NB4 (cell line): ENCODE data around the gene BCS1L.
"Not testable (repeated sequence)": the region's sequence is repeated elsewhere in the genome, so short reads cannot be mapped to it uniquely, and the experiment has no call there.

Experiments
- DNase-seq: peaks from one replicate; pipeline ENCODE4 v3.0.0; 2010; ENCODE audit warnings: low read depth
- H3K4me3 ChIP-seq: one replicate; pipeline ENCODE4 v1.5.1; 2011; ENCODE audit warnings: mild to moderate bottlenecking, low read depth, low read length, moderate library complexity
- CTCF ChIP-seq: IDR thresholded peaks from one replicate; pipeline ENCODE4 v1.5.1; 2012; ENCODE audit warnings: low read depth, low read length
- MYC ChIP-seq: IDR thresholded peaks from 2 replicates; pipeline ENCODE4 v1.6.1; 2011; ENCODE audit warnings: low read depth, low read length
- POLR2A ChIP-seq: IDR thresholded peaks from 2 replicates; pipeline ENCODE4 v1.6.1; 2011; ENCODE audit warnings: mild to moderate bottlenecking; ENCODE audit not compliant: insufficient read length; ENCODE audit errors: extremely low read depth
- TF ChIP-seq, protein P1 (sequence below): IDR thresholded peaks from 2 replicates; pipeline ENCODE4 v1.6.1; 2011; ENCODE audit warnings: low read depth, low read length

The BCS1L gene

GRCh38 chr2:218680061-218680460, 20.6 kb downstream of the BCS1L start:
- H3K4me3 ChIP-seq, result no peak overlapping the region
- no peak for DNase-seq
- TF ChIP-seq POLR2A (no peak), MYC (no peak), CTCF (no peak)
- TF ChIP-seq, protein P1, sequence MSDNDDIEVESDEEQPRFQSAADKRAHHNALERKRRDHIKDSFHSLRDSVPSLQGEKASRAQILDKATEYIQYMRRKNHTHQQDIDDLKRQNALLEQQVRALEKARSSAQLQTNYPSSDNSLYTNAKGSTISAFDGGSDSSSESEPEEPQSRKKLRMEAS, result no peak

- DNase-seq, result peak; percentile 81
Measured at GRCh38 chr2:218687400-218688060, 28.0 kb downstream of the BCS1L start.

GRCh38 chr2:218691234-218691633, 31.8 kb downstream of the BCS1L start:
- DNase-seq, result no peak
- no peak overlapping the region for H3K4me3 ChIP-seq
- TF ChIP-seq MYC (no peak), CTCF (no peak), POLR2A (no peak)
- TF ChIP-seq, protein P1, result no peak

More at GRCh38 chr2:218687400-218688060, 28.0 kb downstream of the BCS1L start:
- peak; percentile 95 for TF ChIP-seq CTCF
- TF ChIP-seq, protein P1, result 0 out of 2 replicates have a peak, but pooled peaks have one; percentile 4
- H3K4me3 ChIP-seq, result not testable (repeated sequence)

GRCh38 chr2:218694405-218695145, 35.1 kb downstream of the BCS1L start:
- DNase-seq, result no peak
- TF ChIP-seq CTCF (no peak), MYC (no peak), POLR2A (no peak)
- TF ChIP-seq, protein P1, result no peak

GRCh38 chr2:218698885-218699284, 39.4 kb downstream of the BCS1L start:
- DNase-seq, result no peak
- no peak for TF ChIP-seq MYC
- TF ChIP-seq POLR2A, result no peak
- no peak for TF ChIP-seq CTCF
- TF ChIP-seq, protein P1, result no peak
- H3K4me3 ChIP-seq, result no peak overlapping the region

More at GRCh38 chr2:218694405-218695145, 35.1 kb downstream of the BCS1L start:
- no peak overlapping the region for H3K4me3 ChIP-seq
